ENCODE data around the gene CAP2.
A peak's percentile ranks its signal among the peaks of the same experiment; 100 is the strongest.

Gene CAP2

DNA sequence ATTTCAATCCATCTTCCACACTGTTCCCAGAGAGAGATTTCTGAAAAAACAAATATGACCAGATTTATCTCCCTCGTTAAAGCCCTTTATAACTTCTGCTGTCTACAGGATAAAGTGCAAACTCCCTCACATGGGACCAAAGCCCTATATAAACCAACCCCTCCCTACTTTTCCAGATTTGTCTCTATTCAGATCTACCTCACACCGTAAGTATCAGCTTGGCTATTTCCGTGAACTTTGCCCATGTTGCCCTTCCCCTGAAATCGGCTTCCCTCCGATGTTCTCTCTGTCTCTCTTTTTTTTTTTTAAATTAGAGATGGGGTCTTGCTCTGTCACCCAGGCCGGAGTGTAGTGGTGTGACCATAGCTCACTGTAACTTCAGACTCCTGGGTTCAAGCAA, 194.6 kb downstream of the CAP2 start:
- no peak for DNase-seq

DNA sequence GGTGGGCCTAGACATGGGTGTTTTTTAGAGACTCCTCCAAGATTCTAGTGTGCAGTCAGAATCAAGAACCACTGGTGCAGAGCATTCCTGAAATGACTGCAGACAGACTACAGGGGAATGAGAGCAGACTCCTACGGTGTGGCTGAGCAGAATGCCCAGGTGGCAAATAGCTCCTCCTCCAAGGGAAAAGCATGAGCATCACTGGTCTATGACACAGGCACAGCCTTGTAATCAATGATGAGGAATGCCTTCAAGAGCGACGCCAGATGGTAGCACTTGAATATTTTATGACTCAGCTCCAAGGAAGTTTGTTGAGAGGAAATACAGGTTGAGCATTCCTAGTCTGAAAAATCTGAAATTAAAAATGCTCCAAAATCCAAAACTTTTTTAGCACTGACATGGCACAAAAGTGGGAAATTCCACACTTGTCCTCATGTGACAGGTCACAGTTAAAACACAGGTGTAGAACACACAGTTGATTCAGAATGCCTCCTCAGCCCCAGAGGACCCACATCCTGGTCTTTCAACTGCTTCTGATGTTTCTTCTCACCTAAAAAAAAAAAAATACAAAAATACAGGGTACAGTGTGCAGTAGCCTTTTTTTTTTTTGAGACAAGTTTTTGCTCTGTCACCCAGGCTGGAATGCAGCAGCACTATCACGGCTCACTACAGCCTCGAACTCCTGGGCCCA, 196.2 kb downstream of the CAP2 start:
- DNase-seq = peak; percentile 85

DNA sequence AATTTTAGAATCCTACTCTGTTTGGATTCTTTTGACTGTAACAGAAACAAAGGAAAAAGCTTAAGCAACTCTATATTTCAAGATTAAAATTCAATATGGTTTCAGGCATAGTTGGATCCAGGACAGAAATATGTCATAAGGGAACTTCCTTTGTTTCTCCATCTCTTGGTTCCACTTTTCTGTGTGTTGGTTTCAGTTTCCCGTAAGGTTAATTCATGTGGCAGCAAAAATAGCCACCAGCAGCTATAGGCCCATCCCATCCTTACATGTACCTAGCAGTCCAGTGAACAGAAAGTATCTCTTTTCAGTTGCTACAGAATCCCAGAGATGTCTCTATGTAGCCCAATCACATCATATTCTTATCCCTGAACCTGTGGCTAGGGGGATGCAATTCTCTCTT, 197.9 kb downstream of the CAP2 start:
- DNase-seq = no peak

DNA sequence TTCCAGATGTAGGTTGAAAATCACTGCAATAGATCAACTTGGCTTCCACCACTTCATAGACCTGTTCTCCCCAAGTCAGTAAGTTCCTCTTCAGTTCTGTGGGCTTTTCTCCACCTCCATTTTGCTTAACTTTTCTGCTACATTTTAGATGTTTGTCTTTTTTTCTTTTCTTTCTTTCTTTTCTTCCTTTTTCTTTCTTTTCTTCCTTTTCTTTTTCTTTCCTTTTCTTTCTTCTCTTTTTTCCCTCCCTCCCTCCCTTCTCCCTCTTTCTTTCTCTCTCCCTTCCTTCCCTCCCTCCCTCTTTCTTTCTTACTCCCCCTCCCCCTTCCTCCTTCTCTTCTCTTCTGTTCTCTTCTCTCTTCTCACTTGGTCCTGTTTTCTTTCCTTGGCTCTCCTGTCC, 199.9 kb downstream of the CAP2 start:
- no peak for DNase-seq

DNA sequence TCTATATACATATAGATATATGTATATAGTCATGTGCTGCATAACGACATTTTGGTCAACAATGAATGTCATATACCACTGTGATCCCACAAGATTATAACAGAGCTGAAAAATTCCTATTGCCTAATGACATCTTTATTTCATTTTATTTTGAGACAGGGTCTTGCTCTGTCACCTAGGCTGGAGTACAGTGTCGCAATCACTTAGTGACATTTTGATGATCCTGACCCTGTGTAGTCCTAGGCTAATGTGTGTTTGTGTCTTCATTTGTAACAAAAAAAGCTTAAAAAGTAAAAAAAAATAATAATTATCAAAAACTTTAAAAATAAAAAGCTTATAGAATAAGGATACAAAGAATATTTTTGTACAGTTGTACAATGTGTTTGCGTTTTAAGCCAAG, 202.7 kb downstream of the CAP2 start:
- no peak for DNase-seq

DNA sequence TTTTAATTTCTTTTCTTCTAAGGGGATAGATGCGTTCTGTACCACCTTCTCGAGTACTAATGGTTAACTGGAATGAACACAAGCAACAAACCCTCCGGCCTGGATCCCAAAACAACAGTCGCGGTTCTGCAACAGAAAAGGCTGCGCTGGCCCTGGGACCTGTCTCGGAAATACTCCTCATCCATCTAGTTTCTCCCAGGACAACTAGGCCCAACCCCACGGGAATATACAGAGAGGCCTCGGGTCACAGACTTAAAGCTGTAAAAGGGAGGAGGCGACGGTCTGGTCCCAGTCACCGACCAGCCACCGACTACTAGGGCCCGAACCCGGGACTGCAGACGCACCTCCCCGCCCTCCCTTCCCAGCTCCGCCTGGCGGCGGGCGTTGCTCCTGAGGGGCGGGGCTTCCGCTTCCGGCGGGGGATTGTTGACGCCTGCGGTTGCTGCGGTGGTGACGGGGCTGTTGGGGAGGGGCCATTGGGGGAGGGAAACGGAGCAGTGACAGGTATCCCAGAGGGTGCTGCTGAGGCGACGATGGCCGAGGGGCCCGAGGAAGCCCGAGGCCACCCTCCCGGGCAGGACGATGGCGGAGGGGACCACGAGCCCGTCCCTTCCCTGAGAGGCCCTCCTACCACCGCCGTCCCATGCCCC, 206.6 kb downstream of the CAP2 start, which contains the start of gene FAM8A1:
Gene FAM8A1, plus strand, starts transcription at position 426 of the 650 bp plus-strand sequence. Its CDS starts 108 bp downstream, at position 534.
- peak; percentile 89 for DNase-seq

DNA sequence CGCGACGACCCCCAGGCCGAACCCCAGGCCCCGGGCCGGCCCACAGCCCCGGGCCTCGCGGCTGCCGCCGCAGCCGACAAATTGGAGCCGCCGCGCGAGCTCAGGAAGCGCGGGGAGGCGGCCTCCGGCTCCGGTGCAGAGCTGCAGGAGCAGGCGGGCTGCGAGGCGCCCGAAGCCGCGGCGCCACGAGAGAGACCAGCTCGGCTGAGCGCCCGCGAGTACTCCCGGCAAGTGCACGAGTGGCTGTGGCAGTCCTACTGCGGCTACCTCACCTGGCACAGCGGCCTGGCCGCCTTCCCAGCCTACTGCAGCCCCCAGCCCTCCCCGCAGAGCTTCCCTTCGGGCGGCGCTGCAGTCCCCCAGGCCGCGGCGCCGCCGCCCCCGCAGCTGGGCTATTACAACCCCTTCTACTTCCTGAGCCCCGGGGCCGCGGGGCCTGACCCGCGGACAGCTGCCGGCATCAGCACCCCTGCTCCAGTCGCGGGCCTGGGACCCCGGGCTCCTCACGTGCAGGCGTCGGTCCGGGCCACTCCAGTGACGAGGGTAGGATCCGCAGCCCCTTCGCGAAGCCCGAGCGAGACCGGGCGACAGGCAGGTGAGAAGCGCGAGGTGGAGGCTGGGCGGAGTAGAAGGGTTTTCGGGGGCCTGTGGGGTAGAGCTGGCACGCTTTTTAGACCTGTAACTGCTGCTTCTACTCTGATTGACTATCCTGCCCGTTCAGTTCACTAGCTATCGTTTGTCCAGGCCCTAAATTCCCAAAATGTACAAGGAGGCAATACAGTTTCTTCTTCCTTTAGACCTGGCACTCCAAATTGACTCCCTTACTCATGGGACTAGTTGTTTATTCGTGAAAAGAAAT, 207.4 kb downstream of the CAP2 start:
- peak; percentile 22 for DNase-seq

DNA sequence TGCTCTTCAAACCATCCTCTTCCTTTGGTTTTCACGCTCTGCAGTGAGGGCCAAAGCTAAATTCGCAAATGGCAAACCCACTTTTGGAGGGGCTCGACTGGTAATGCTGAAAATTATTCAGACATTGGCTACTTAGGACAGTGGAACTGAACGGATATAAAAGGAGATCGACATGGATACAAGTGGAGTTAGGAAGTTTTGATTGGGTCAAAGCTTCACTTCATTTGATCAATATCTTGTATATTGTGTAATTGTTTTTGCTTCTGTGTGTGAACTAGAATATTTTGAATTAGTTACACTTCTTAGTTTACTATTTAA, 207.9 kb downstream of the CAP2 start:
- no peak for DNase-seq

DNA sequence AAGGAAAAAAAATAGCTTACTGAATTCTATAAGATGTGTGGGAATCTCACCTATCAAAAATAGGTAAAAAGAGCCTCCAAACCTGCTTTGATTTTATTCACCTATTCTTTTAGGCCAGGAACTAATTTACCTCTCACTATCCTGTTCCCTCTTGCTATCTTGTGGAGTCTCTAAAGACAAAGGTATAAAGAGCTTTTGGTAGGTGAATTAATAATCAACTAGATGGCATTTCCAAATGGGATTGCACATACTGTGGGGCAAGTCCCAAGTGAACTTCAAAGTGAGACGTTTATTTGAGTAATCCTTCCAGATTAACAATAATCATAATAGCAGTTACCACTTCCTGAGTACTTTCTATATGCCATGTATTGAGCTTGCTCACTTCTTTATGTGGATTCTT, 209.5 kb downstream of the CAP2 start:
- DNase-seq = no peak

DNA sequence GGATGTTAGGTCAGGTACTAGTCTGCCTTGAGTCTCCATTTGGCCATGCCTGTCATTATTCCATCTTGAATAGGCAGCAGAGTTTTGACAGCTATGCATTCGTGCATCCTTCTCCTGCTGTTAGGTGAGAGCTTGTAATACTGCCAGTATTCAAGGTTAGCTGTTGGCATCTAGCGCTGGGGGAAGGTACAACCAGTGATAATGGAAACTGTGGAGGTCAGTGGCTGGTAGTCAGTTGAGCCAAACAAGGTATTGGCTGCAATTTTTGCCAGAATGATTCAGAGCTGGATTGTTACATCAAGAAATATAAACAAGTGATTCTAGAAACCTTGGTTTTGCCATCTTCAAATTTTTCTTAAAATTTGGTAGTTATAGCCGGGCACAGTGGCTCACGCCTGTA, 213.2 kb downstream of the CAP2 start:
- no peak for DNase-seq

Data from fibroblast of skin of right quadriceps (primary cell).